Stomach (tissue), 9 donors: ENCODE measurements around the gene CCSER1. TPM values are rescaled to one million over a fixed set of nuclear protein-coding genes. Genes with fewer than 3 reads are reported as not detected.
A peak's percentile ranks its signal among the peaks of the same experiment; 100 is the strongest.

ENCODE experiments used
- DNase-seq, 2 donors: peaks; one replicate each; pipeline versions ENCODE4 v3.0.0 to v3.0.0-alpha.2; 2013 to 2019
- H3K27ac ChIP-seq, 5 donors: fragments of 200-600 bp in 4 of 5; sonication (generic) in 4 of 5; one replicate each; pipeline ENCODE4 v1.5.1; 2013 to 2019; ENCODE audit warnings: mild to moderate bottlenecking in 1 of 5, moderate library complexity in 1 of 5
- H3K27me3 ChIP-seq, 3 donors: fragments of 200-600 bp; sonication (generic); one replicate each; pipeline ENCODE4 v1.5.1; 2017 to 2019; ENCODE audit warnings: mixed run types in 1 of 3
- H3K36me3 ChIP-seq, 4 donors: fragments of 200-600 bp; sonication (generic); 1 replicate in 3 of 4; 2 replicates in 1 of 4; pipeline ENCODE4 v1.5.1; 2016 to 2019
- H3K4me1 ChIP-seq, 4 donors: fragments of 200-600 bp; sonication (generic); one replicate each; pipeline ENCODE4 v1.5.1; 2016 to 2019
- H3K4me3 ChIP-seq, 4 donors: fragments of 200-600 bp; sonication (generic) in 3 of 4; one replicate each; pipeline ENCODE4 v1.5.1; 2016 to 2019; ENCODE audit warnings: mild to moderate bottlenecking in 1 of 4
- H3K9me3 ChIP-seq, 4 donors: fragments of 200-600 bp; sonication (generic); one replicate each; pipeline ENCODE4 v1.5.1; 2016 to 2019
- CTCF ChIP-seq, 7 experiments: fragments of 450-650 bp in 4 of 7; fragments of 200-600 bp in 3 of 7; sonication (generic) in 3 of 7; IDR thresholded peaks; one replicate each; pipeline ENCODE4 v1.5.1; 2016 to 2019; ENCODE audit warnings: antibody characterized with exemption in 7 of 7, control low read depth in 2 of 7, mild to moderate bottlenecking in 1 of 7
- EP300 ChIP-seq: sonication (generic); formaldehyde crosslinking; IDR thresholded peaks from one replicate; pipeline ENCODE4 v1.6.1; 2017; ENCODE audit warnings: antibody characterized with exemption
- POLR2A ChIP-seq, 4 donors: fragments of 450-650 bp; IDR thresholded peaks; one replicate each; pipeline ENCODE4 v1.6.1; 2016; ENCODE audit warnings: antibody characterized with exemption in 4 of 4, control low read depth in 2 of 4, mild to moderate bottlenecking in 1 of 4, moderate library complexity in 1 of 4
- POLR2AphosphoS5 ChIP-seq, 3 donors: sonication (generic); formaldehyde crosslinking; IDR thresholded peaks; one replicate each; pipeline ENCODE4 v1.6.1; 2016; ENCODE audit warnings: antibody characterized with exemption in 3 of 3
- WGBS, 5 donors: extraction: QIAGEN DNeasy Blood & Tissue Kit in 3 of 5; methylation state at CpG; one replicate each; pipeline versions ENCODE4 v1.1.5 to v1.1.7; 2013 to 2018; 5-methylcytosine and 5-hydroxymethylcytosine counted together
- intact Hi-C: fragments of 100-400 bp; cut with DNase I; formaldehyde crosslinking; loops from one replicate; pipeline ENCODE4 v1.15.1; 2023; ENCODE audit warnings: low total_unique reads
- polyA plus RNA-seq, 3 donors: library from polyadenylated mRNA; stranded (reverse); fragments of 200-250 nt; gene quantifications; one replicate each; pipeline ENCODE4 v1.2.3, GENCODE V29; 2013
- total RNA-seq, 5 donors: library from RNA; depleted of rRNA; stranded (reverse); fragments of >200 nt; gene quantifications; one replicate each; pipeline versions ENCODE4 v1.1.0 to v1.2.3, GENCODE V29; 2014 to 2016
- donor health status: healthy with polysubstance abuse.
- donor health status: Bipolar disorder and iron deficiency.
- donor health status: healthy.

CCSER1 gene
- total and polyA plus RNA-seq, 8 donors = 0.33 to 149 (median 15.2) TPM

- H3K27me3 ChIP-seq = no peaks in the 10 kb centered on the region
- no peak overlapping the region for H3K27ac ChIP-seq
- no peak for TF ChIP-seq POLR2A (IDR thresholded peaks at IDR 0.05)
- no peak for TF ChIP-seq CTCF (IDR thresholded peaks at IDR 0.05)
- TF ChIP-seq POLR2AphosphoS5 (IDR thresholded peaks at IDR 0.05) = no peak
- TF ChIP-seq EP300 = no peak
- no peak overlapping the region for H3K4me3 ChIP-seq
- no peaks in the 10 kb centered on the region for H3K9me3 ChIP-seq
- intact Hi-C loops = no loop called here
- no peaks in the 10 kb centered on the region for H3K36me3 ChIP-seq
- no peak for DNase-seq
- H3K4me1 ChIP-seq = no peaks in the 10 kb centered on the region
These were observed 991.4 kb downstream of the CCSER1 start for GRCh38 chr4:91118597-91118996.

- DNase-seq = no peak
- no peaks in the 10 kb centered on the region for H3K4me1 ChIP-seq
- H3K4me3 ChIP-seq = no peak overlapping the region
- TF ChIP-seq EP300 (no peak), CTCF (IDR thresholded peaks at IDR 0.05) (no peak), POLR2AphosphoS5 (IDR thresholded peaks at IDR 0.05) (no peak), POLR2A (IDR thresholded peaks at IDR 0.05) (no peak)
- intact Hi-C loops = no loop called here
- no peaks in the 10 kb centered on the region for H3K36me3 ChIP-seq
- no peaks in the 10 kb centered on the region for H3K27me3 ChIP-seq
- no peaks in the 10 kb centered on the region for H3K9me3 ChIP-seq
- no peak overlapping the region for H3K27ac ChIP-seq
These were observed 996.5 kb downstream of the CCSER1 start for GRCh38 chr4:91123742-91124141.

GRCh38 chr4:91127192-91127591, 1000.0 kb downstream of the CCSER1 start:
- intact Hi-C loops = no loop called here
- 68 to 78% (median 71%) methylated on average over 2 of the region's 2 CpGs for WGBS, 5 donors
- H3K9me3 ChIP-seq = no peaks in the 10 kb centered on the region
- no peaks in the 10 kb centered on the region for H3K4me1 ChIP-seq
- no peak for TF ChIP-seq POLR2A (IDR thresholded peaks at IDR 0.05)
- DNase-seq = peak in 1 of 2 donors; percentile 32
- no peak overlapping the region for H3K27ac ChIP-seq
- H3K36me3 ChIP-seq = no peaks in the 10 kb centered on the region
- H3K27me3 ChIP-seq = no peaks in the 10 kb centered on the region
- H3K4me3 ChIP-seq = no peak overlapping the region

GRCh38 chr4:91127831-91128230, 1000.6 kb downstream of the CCSER1 start:
- Histone ChIP-seq H3K9me3 (no peaks in the 10 kb centered on the region), H3K4me1 (no peaks in the 10 kb centered on the region), H3K27me3 (no peaks in the 10 kb centered on the region), H3K36me3 (no peaks in the 10 kb centered on the region), H3K4me3 (no peak overlapping the region), H3K27ac (no peak overlapping the region)
- 4 to 15% (median 7%) methylated on average over 1 of the region's 1 CpG for WGBS, 5 donors
- intact Hi-C loops = no loop called here
- TF ChIP-seq POLR2A (IDR thresholded peaks at IDR 0.05) = no peak
- TF ChIP-seq EP300 = no peak
- TF ChIP-seq POLR2AphosphoS5 (IDR thresholded peaks at IDR 0.05) = no peak
- TF ChIP-seq CTCF (IDR thresholded peaks at IDR 0.05) = no peak
- peak in 1 of 2 donors; percentile 9 for DNase-seq

- no peaks in the 10 kb centered on the region for H3K4me1 ChIP-seq
- no peak overlapping the region for H3K4me3 ChIP-seq
- no peaks in the 10 kb centered on the region for H3K27me3 ChIP-seq
- WGBS, 5 donors = 76 to 89% (median 87%) methylated on average over 4 of the region's 4 CpGs
- DNase-seq = no peak
- no peaks in the 10 kb centered on the region for H3K36me3 ChIP-seq
- TF ChIP-seq POLR2AphosphoS5 (IDR thresholded peaks at IDR 0.05) = no peak
- TF ChIP-seq EP300 = no peak
- no peak overlapping the region for H3K27ac ChIP-seq
- intact Hi-C loops = no loop called here
- H3K9me3 ChIP-seq = no peaks in the 10 kb centered on the region
These were observed 1001.3 kb downstream of the CCSER1 start for GRCh38 chr4:91128519-91128918.
